ENCODE results near the gene SLCO3A1. TPM values are rescaled to one million over a fixed set of nuclear protein-coding genes. Genes with fewer than 3 reads are reported as not detected.

Gene SLCO3A1
- total RNA-seq, 1 donor from 2014 or later: 34.2 TPM

DNA sequence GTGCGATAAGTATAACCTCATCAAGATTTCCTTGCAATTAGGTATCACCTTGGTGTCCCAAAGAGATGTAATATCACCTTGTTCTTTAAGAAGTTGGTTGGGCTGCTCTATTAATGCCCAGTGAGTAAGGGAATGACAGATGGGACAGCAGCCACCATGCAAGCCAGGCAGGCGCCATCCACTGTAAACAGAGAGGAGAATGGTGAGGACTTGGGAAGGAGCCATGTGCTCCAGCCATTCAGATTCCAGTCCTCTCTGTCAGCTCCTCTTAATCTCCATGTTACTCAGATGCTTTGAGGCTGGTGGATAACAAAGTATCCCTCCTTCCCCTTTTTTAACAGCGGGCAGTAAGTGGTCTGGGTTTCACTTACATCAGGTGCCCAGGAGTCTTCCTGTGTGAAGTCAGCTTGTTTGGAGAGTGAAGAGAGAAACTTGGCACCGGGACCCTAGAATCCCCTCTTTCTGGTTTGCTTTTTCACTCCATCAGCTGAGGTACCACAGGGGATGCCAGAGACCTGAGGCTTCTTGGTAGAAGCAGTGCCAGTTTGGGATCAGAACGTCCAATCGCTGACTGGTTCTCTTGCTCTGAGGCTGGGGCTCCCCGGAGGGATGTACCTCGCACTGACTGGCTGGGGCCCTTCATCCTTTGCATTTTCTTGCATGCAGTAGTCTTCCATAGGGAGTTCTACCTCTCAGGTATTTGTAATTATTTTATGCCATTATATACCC, 29.5 kb downstream of the SLCO3A1 start:
- no peak for DNase-seq (ENCODE audit: low spot score)

DNA sequence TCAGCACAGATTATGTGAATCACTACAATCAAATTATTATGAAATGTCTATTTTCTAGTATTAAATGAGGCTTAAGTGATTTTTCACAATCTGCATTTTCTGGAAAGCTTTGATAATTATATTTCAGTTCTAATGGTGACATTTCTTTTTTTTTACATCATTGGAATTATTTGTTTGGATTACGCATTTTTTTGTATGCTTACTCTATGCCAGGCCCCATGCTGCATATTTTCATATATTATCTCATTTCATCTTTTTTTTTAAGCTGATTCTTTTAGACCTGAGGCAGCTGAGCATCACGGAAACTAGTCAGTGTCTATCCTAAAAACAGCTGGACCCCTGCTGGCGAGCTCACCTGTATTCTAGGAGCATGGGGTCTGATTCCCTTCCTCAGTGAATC, 31.1 kb downstream of the SLCO3A1 start:
- DNase-seq (ENCODE audit: low spot score): no peak

GRCh38 chr15:91885054-91885453, 31.5 kb downstream of the SLCO3A1 start:
- DNase-seq (ENCODE audit: low spot score): no peak

- no peak for DNase-seq (ENCODE audit: low spot score)
These were observed 32.3 kb downstream of the SLCO3A1 start for GRCh38 chr15:91885714-91886270.

GRCh38 chr15:91886878-91887277, 33.4 kb downstream of the SLCO3A1 start:
- no peak for DNase-seq (ENCODE audit: low spot score)

DNA sequence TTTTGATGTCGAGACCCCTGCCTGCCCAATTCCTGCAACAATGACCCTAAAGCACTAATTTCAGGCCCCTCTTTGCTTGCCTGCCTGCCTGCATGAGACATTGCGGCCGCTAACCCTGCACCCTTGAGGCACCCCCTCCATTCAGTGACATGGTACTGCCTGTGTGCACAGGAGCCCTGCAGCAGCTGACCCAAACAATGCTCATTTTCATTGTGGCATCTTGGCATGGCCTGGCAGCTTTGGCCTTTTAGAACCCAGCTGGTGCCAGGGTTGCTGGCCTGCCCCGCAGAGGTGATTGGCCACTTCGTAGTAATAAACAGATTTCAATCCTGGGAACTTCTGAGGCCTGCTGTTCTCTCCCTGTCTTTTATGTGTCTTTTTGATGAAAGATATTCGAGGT, 33.8 kb downstream of the SLCO3A1 start:
- DNase-seq (ENCODE audit: low spot score): no peak

DNA sequence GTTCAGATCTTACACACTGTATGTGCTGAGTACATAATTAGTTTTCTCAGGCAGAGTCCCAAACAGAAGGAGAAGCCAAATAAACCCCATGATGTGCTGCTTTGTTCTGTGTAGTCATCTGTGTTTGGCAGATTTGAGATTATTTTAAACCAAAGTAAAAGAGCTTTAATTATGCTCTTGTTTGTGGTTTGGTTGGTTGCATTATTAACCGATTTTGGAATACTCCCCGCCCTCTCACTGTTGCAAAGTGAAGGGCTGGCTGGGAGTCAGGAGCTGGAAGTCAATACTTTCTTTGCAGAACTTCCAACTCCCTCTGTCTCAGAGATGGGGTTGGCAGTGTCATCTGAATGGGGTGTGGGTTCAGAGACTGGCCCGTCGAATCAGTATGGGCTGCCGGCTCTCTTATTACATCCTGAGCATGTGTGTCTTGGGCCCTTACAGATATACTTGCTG, 34.4 kb downstream of the SLCO3A1 start:
- no peak for DNase-seq (ENCODE audit: low spot score)

DNA sequence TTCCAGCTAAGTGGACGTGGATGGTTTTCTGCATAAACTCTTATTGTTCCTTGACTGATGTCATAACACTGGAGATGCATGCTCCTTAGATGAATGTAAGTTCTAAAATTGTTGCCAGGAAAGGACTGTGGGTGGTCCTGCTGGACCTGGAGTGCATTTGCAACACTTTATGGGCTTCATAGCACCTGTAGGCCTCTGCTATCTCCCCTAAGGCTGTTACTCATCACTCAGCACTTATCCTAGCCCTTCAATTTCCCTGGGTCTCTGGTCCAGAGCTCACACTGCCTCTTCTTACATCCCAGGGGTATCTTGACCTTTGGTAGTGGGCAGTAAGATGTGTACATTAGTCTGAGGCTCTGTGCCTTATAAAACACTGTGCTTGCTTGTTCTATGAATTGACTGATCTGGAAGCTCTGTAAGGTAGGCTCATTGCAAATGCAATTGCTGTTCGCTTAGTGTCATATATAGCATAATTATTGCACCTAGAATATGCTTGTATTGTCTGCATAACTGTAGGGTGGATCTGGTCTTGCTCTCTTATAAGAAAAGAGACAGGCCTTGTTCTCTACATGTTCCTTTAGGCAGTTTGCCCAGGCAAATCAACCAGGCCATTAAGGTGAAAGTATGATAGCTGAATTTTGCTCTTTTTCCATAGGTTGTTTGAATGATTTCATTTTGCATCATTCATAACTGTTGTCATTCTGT, 35.8 kb downstream of the SLCO3A1 start:
- no peak for DNase-seq (ENCODE audit: low spot score)

DNA sequence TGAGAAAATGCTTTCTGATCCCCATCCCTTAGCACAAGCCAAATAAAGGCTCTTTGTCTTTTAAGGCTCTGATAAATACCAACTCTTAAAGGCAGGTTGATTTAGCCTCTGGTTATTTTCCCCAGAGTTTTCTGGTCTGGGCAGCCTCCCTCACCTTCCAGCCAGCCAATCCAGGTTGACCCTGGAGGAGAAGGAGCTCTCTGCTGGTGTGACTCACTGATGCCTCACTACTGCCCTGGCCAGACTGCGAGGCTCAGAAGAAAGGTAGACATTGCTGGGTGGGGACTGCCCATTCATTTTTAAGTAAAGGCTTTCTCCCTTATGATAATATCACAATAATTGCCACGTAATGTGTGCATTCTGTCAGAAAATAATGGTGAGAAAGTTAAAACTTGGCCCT, 37.1 kb downstream of the SLCO3A1 start:
- no peak for DNase-seq (ENCODE audit: low spot score)

- no peak for DNase-seq (ENCODE audit: low spot score)
These were observed 37.6 kb downstream of the SLCO3A1 start for GRCh38 chr15:91891101-91891500.

- no peak for DNase-seq (ENCODE audit: low spot score)
These were observed 38.4 kb downstream of the SLCO3A1 start for GRCh38 chr15:91891788-91892345.

DNA sequence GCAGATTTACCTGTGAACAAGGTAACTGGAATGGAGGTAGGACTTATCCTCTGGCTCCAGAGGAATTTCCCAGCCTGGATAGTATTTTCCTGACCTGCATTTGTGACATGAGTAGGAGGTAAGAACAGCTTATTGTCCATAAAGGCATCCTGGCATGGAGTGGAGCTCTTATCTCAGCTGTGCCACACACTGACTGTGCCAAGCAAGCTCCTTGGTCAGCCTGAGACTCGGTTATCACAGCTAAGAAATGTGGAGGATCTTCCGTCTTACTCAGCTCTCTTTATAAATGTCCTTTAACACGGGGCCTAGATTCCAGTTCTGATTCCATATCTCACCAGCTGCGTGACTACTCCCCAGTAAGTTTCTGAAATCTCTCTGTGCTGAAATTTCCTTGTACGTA, 38.9 kb downstream of the SLCO3A1 start:
- DNase-seq (ENCODE audit: low spot score): no peak

GRCh38 chr15:91894606-91895005, 41.1 kb downstream of the SLCO3A1 start:
- DNase-seq (ENCODE audit: low spot score): no peak

DNA sequence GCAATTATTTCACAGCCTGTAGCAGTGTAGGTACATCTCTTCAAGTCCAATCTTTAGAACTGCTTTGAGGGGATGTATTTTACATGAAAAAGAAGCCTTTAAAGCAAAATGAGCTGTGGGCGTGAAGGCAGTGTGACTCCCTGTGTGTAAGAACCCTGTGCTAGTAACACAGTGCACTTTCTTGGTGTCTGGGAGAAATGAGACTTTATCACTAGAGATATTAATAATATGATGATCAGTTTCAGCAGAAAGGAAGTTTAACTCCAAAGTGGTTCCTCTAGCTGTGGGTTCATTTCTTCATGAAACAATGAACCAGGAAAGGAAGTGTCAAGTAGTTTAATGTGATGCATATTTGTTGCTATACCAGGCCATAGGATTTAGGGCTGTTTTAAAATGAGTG, 41.5 kb downstream of the SLCO3A1 start:
- no peak for DNase-seq (ENCODE audit: low spot score)

GRCh38 chr15:91896341-91897055, 43.0 kb downstream of the SLCO3A1 start:
- no peak for DNase-seq (ENCODE audit: low spot score)

GRCh38 chr15:91897585-91898372, 44.3 kb downstream of the SLCO3A1 start:
- no peak for DNase-seq (ENCODE audit: low spot score)

DNA sequence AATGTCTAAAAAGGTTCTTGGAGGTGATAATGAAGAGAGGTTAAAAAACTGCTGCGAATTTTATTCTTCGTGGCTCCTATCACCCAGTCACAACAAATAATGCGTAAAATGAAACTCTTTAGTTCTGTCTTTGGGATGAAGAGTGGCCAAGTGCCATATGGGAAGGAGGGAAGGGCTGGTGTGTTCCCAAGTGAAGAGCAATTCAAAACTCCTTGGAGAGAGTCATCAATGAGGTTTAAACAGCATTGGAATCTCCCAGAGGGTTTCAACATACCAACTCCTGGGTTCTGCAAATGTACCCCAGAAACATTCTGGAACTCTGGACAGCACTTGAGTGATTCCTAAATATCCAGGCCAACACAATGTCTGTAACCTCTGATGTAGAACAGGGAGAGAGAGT, 45.3 kb downstream of the SLCO3A1 start:
- no peak for DNase-seq (ENCODE audit: low spot score)

DNA sequence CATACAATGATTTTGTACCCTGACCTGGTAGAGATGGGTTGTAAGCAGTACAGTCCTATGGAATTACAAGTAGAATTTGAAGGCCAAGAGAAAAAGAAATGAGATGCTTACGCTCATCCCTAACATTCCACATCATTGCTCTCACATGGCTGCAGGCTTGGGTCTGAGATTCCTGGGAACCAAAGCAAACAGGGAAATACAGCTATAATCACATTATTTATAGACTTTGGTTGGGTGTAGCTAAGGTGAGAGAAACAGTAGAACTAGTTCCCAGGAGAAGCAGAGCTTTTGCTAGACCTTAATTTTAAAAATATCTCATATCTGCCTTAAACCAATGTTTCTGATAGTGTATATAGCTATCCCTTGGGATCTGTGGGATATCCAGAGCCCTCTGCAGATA, 51.4 kb downstream of the SLCO3A1 start:
- DNase-seq (ENCODE audit: low spot score): no peak

DNA sequence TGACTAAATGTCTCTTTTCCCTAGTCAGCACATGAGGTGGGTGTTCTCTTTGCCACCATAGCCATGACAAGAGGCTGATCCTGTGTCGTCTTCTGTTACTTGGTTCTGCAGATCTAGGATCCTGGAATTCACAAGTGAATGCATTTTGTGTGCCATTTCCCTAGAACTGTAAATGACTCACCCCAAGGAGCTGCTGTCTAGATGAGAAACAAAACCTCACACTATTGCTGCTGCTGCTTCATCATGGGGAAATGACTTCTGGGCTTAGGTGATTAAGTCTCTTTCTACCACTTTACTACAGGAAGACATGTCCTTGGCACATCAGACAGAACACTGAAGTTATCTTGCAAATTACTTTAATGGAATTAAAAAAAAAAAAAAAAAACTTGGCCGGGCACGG, 54.9 kb downstream of the SLCO3A1 start:
- no peak for DNase-seq (ENCODE audit: low spot score)

DNA sequence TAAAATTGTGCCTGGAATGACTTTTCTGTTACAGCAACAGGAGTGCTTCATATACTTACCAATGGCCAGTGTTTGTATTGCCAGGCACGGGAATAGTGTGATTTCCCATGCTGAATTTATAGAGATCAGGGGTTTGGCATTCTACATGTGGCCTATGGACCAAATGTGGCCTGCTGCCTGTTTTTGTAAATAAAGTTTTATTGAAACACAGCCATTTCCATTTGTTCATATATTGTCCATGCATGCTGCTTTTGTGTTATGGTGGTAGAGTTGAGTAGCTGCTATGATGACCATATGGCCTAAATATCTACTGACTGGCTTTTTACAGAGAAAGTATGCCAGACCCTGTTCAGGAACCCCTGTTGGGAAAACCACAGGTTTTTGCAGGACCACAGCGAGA, 55.6 kb downstream of the SLCO3A1 start:
- DNase-seq (ENCODE audit: low spot score): no peak

DNA sequence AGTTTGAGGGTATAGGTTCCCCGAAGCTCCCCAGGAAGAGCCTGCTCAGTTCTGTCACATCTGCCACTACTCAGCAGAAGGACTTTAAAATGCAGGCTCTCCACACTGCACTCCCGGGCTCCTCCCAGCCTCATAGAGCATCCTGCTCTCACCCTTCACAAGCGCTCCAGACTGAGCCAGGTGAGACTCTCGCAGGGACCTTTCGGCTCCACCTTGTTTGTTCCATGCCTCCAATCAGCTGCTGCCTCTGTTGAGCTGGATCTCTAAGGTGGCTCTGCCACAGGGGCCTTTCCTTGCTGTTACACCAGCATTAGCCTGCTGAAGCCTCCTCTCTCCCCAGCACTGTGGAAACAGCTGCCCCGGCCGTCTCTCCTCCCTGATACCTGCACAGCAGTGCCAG, 56.1 kb downstream of the SLCO3A1 start:
- DNase-seq (ENCODE audit: low spot score): no peak
